G401.6 (cell line): ENCODE data around the gene LRRC8A.
"Not testable (repeated sequence)": the region's sequence is repeated elsewhere in the genome, so short reads cannot be mapped to it uniquely, and the experiment has no call there.

ENCODE experiments used
- FAIRE-seq: peaks from 2 replicates; lab custom pipeline; 2012; peaks lifted over from hg19 to GRCh38; lab: Jason Lieb, UNC

LRRC8A gene

GRCh38 chr9:128881884-128882676, at the start of gene LRRC8A, which contains the start of gene KYAT1:
Gene LRRC8A, plus strand, starts transcription at chr9:128882133. Its CDS starts 25,032 bp downstream, at chr9:128907165.
Gene KYAT1, minus strand, starts transcription at chr9:128881950. Its CDS starts 36,545 bp downstream, at chr9:128845405.
- peak; percentile 86 for FAIRE-seq

- FAIRE-seq, result no peak
These were observed 48.2 kb upstream of the LRRC8A start for GRCh38 chr9:128833696-128834095.

- no peak for FAIRE-seq
These were observed 46.4 kb upstream of the LRRC8A start for GRCh38 chr9:128835246-128836210.

- no peak for FAIRE-seq
These were observed 45.3 kb upstream of the LRRC8A start for GRCh38 chr9:128836509-128837145.

- FAIRE-seq, result no peak
These were observed 43.6 kb upstream of the LRRC8A start for GRCh38 chr9:128838338-128838737.

GRCh38 chr9:128840524-128840923, 41.4 kb upstream of the LRRC8A start:
- no peak for FAIRE-seq

GRCh38 chr9:128841694-128842492, 40.0 kb upstream of the LRRC8A start:
- no peak for FAIRE-seq

- FAIRE-seq, result not testable (repeated sequence)
These were observed 38.8 kb upstream of the LRRC8A start for GRCh38 chr9:128843171-128843570.

GRCh38 chr9:128845186-128845931, 36.6 kb upstream of the LRRC8A start:
- FAIRE-seq, result no peak

GRCh38 chr9:128846680-128847030, 35.3 kb upstream of the LRRC8A start:
- no peak for FAIRE-seq

- no peak for FAIRE-seq
These were observed 34.1 kb upstream of the LRRC8A start for GRCh38 chr9:128847803-128848202.

GRCh38 chr9:128851024-128851423, 30.9 kb upstream of the LRRC8A start:
- not testable (repeated sequence) for FAIRE-seq

GRCh38 chr9:128851779-128852600, 29.9 kb upstream of the LRRC8A start:
- peak; percentile 90 for FAIRE-seq

GRCh38 chr9:128852646-128853045, 29.3 kb upstream of the LRRC8A start:
- not testable (repeated sequence) for FAIRE-seq

- not testable (repeated sequence) for FAIRE-seq
These were observed 27.5 kb upstream of the LRRC8A start for GRCh38 chr9:128854454-128854853.

GRCh38 chr9:128858476-128858875, 23.5 kb upstream of the LRRC8A start:
- not testable (repeated sequence) for FAIRE-seq

- FAIRE-seq, result no peak
These were observed 21.0 kb upstream of the LRRC8A start for GRCh38 chr9:128860937-128861336.

- FAIRE-seq, result no peak
These were observed 20.4 kb upstream of the LRRC8A start for GRCh38 chr9:128861501-128861900.

GRCh38 chr9:128862401-128862851, 19.5 kb upstream of the LRRC8A start:
- FAIRE-seq, result no peak

- no peak for FAIRE-seq
These were observed 18.3 kb upstream of the LRRC8A start for GRCh38 chr9:128863647-128864046.
